ENCODE data around the gene TMEM171.

DNA sequence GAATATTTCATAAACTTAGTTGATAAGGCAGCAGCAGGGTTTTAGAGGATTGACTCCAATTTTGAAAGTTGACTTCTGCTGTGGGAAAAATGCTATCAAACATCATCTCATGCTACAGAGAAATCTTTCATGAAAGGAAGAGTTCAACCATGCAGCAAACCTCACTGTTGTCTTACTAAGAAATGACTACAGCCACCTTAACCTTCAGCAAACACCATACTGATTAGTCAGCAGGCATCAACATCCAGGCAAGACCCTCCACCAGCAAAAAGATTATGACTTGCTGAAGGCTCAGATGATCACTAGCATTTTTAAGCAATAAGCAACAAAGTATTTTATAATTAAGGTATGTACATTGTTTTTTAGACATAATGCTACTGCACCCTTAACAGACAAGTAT lies 60.2 kb downstream of the TMEM171 start:
- TF ChIP-seq, protein P1, sequence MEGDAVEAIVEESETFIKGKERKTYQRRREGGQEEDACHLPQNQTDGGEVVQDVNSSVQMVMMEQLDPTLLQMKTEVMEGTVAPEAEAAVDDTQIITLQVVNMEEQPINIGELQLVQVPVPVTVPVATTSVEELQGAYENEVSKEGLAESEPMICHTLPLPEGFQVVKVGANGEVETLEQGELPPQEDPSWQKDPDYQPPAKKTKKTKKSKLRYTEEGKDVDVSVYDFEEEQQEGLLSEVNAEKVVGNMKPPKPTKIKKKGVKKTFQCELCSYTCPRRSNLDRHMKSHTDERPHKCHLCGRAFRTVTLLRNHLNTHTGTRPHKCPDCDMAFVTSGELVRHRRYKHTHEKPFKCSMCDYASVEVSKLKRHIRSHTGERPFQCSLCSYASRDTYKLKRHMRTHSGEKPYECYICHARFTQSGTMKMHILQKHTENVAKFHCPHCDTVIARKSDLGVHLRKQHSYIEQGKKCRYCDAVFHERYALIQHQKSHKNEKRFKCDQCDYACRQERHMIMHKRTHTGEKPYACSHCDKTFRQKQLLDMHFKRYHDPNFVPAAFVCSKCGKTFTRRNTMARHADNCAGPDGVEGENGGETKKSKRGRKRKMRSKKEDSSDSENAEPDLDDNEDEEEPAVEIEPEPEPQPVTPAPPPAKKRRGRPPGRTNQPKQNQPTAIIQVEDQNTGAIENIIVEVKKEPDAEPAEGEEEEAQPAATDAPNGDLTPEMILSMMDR (IDR thresholded peaks at IDR 0.05) = no peak
- TF ChIP-seq POLR2A (IDR thresholded peaks at IDR 0.05) = no peak

Measured in esophagus squamous epithelium (tissue), 4 donors.